Measurements from ENCODE around the gene ZFC3H1. TPM values are rescaled to one million over a fixed set of nuclear protein-coding genes. Genes with fewer than 3 reads are reported as not detected.

Gene ZFC3H1
- polyA plus RNA-seq, 3 donors, result 12.5 to 57.0 (median 16.3) TPM

DNA sequence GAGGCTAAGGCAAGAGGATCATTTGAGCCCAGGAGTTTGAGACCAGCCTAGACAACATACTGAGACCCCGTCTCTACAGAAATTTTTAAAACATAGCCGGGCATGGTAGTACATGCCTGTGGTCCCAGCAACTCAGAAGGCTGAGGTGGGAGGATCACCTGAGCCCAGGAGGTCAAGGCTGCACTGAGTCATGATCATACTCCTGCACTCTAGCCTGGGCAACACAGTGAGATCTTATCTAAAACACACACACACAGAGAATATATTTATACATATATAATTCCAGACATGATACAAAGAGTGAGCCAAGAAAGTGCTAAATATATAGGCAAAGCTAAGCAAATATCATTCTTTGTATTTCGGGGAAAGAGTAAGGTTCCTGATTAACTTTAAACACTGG lies 9.4 kb downstream of the ZFC3H1 start:
- no peak overlapping the region for H3K4me3 ChIP-seq (replicated peaks in 1 of 3; ENCODE audit: low read depth in 2 of 3, low read length in 3 of 3)
- no peak overlapping the region for H3K9ac ChIP-seq (ENCODE audit: insufficient read depth, low read length, poor library complexity, severe bottlenecking)
- H3K27me3 ChIP-seq (ENCODE audit: control insufficient read depth in 2 of 2, insufficient read depth in 2 of 2, low read length in 2 of 2), result no peaks in the 10 kb centered on the region
- intact Hi-C loops (cut with micrococcal nuclease), result no loop called here
- H3K36me3 Mint-ChIP-seq, result peaks cover 19 to 36% of the 10 kb centered on the region in 2 donors
- no peaks in the 10 kb centered on the region for H3K27me3 Mint-ChIP-seq (ENCODE audit: low read depth in 3 of 3)
- H3K79me2 ChIP-seq (ENCODE audit: insufficient read depth, low read length), result peaks cover 100% of the 10 kb centered on the region
- H3K4me2 ChIP-seq (replicated peaks; ENCODE audit: extremely low read depth, low read length, poor library complexity, severe bottlenecking), result no peak overlapping the region
- WGBS (ENCODE audit: insufficient coverage), result 100% methylated on average over 2 of the region's 3 CpGs
- no peak overlapping the region for H3K27ac ChIP-seq (ENCODE audit: low read depth in 1 of 2, low read length in 2 of 2)
- peaks cover 100% of the 10 kb centered on the region for H4K20me1 ChIP-seq (ENCODE audit: insufficient read depth, low read length)
- H3K4me1 ChIP-seq (ENCODE audit: control insufficient read depth in 1 of 2, insufficient read depth in 2 of 2, low read length in 2 of 2), result peaks cover 6 to 23% of the 10 kb centered on the region in 2 donors
- H3K27ac Mint-ChIP-seq, result no peak overlapping the region
- DNase-seq, result no peak
- peaks cover 0 to 7% (median 0%) of the 10 kb centered on the region in 7 donors for H3K9me3 Mint-ChIP-seq
- peaks cover 26% of the 10 kb centered on the region for H3K4me1 Mint-ChIP-seq
- no peak overlapping the region for H2AFZ ChIP-seq (ENCODE audit: insufficient read depth, low read depth, low read length, poor library complexity, severe bottlenecking)
- peaks cover 58 to 87% of the 10 kb centered on the region in 2 donors for H3K36me3 ChIP-seq (replicated peaks in 1 of 2; ENCODE audit: control insufficient read depth in 1 of 2, insufficient read depth in 2 of 2, low read length in 2 of 2)
- no peak overlapping the region for H3K4me3 Mint-ChIP-seq
- TF ChIP-seq, protein P1, sequence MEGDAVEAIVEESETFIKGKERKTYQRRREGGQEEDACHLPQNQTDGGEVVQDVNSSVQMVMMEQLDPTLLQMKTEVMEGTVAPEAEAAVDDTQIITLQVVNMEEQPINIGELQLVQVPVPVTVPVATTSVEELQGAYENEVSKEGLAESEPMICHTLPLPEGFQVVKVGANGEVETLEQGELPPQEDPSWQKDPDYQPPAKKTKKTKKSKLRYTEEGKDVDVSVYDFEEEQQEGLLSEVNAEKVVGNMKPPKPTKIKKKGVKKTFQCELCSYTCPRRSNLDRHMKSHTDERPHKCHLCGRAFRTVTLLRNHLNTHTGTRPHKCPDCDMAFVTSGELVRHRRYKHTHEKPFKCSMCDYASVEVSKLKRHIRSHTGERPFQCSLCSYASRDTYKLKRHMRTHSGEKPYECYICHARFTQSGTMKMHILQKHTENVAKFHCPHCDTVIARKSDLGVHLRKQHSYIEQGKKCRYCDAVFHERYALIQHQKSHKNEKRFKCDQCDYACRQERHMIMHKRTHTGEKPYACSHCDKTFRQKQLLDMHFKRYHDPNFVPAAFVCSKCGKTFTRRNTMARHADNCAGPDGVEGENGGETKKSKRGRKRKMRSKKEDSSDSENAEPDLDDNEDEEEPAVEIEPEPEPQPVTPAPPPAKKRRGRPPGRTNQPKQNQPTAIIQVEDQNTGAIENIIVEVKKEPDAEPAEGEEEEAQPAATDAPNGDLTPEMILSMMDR (IDR thresholded peaks at IDR 0.05), result no peak
- peaks cover 0 to 4% of the 10 kb centered on the region in 2 donors for H3K9me3 ChIP-seq (replicated peaks in 1 of 2; ENCODE audit: control insufficient read depth in 1 of 2, insufficient read depth in 1 of 2, low read length in 2 of 2)

DNA sequence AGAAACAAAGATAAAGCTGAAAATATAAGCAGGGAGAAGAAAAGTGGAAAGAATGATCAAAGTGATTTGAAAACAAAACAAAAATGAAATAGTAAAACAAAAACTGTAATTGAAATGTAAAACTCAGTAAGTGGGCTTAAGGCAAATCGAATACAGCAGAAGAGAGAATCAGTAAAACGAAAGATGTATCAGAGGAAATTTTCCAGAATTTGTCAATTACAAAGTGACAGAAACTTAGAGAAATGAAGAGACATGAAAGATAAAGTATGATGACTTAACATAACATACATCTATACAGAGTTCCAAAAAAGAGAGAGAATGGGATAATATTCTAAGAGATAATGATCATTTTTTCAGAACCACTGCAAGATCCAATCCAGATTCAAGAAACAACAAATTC lies 10.5 kb downstream of the ZFC3H1 start:
- peaks cover 0 to 7% (median 0%) of the 10 kb centered on the region in 7 donors for H3K9me3 Mint-ChIP-seq
- H3K36me3 ChIP-seq (replicated peaks in 1 of 2; ENCODE audit: control insufficient read depth in 1 of 2, insufficient read depth in 2 of 2, low read length in 2 of 2), result peaks cover 47 to 83% of the 10 kb centered on the region in 2 donors
- H3K27ac ChIP-seq (ENCODE audit: low read depth in 1 of 2, low read length in 2 of 2), result peak overlapping the region in 1 of 2 donors; percentile 27
- H3K27ac Mint-ChIP-seq, result no peak overlapping the region
- no peaks in the 10 kb centered on the region for H3K27me3 Mint-ChIP-seq (ENCODE audit: low read depth in 3 of 3)
- H3K4me1 ChIP-seq (ENCODE audit: control insufficient read depth in 1 of 2, insufficient read depth in 2 of 2, low read length in 2 of 2), result peaks cover 9 to 28% of the 10 kb centered on the region in 2 donors
- no peaks in the 10 kb centered on the region for H3K27me3 ChIP-seq (ENCODE audit: control insufficient read depth in 2 of 2, insufficient read depth in 2 of 2, low read length in 2 of 2)
- H3K4me3 Mint-ChIP-seq, result no peak overlapping the region
- WGBS (ENCODE audit: insufficient coverage), result no CpG with 5 or more reads among the region's 2 CpGs
- peaks cover 100% of the 10 kb centered on the region for H3K79me2 ChIP-seq (ENCODE audit: insufficient read depth, low read length)
- peaks cover 10 to 31% of the 10 kb centered on the region in 2 donors for H3K36me3 Mint-ChIP-seq
- no peak for DNase-seq
- no peak overlapping the region for H3K4me2 ChIP-seq (replicated peaks; ENCODE audit: extremely low read depth, low read length, poor library complexity, severe bottlenecking)
- H3K9me3 ChIP-seq (replicated peaks in 1 of 2; ENCODE audit: control insufficient read depth in 1 of 2, insufficient read depth in 1 of 2, low read length in 2 of 2), result peaks cover 0 to 4% of the 10 kb centered on the region in 2 donors
- intact Hi-C loops (cut with micrococcal nuclease), result no loop called here
- no peak overlapping the region for H2AFZ ChIP-seq (ENCODE audit: insufficient read depth, low read depth, low read length, poor library complexity, severe bottlenecking)
- H4K20me1 ChIP-seq (ENCODE audit: insufficient read depth, low read length), result peaks cover 100% of the 10 kb centered on the region
- TF ChIP-seq, protein P1 (IDR thresholded peaks at IDR 0.05), result no peak
- H3K9ac ChIP-seq (ENCODE audit: insufficient read depth, low read length, poor library complexity, severe bottlenecking), result no peak overlapping the region
- H3K4me1 Mint-ChIP-seq, result peaks cover 28% of the 10 kb centered on the region
- H3K4me3 ChIP-seq (replicated peaks in 1 of 3; ENCODE audit: low read depth in 2 of 3, low read length in 3 of 3), result no peak overlapping the region

Measured in CD14-positive monocyte (primary cell).